ENCODE data around the gene CEP112. TPM values are rescaled to one million over a fixed set of nuclear protein-coding genes. Genes with fewer than 3 reads are reported as not detected.

CEP112 gene
- total RNA-seq, 2 experiments from 2014 or later: 1.2 to 1.5 TPM

DNA sequence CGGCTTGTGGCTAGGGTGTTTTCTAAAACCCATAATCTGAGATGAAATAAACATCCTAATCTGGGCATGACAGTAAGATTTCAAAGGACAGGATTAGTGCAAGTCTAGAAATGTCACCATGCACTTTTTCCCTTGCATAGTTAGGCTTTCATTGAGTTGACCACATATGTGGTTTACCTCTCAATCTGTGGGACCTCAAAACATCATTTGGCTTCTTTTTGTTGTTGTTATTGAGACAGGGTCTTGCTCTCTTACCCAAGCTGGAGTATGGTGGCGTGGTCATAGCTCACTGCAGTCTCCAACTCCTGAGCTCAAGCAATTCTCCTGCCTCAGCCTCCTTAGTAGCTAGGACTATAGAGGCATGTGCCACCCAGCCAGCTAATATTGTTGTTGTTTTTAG is 197.8 kb downstream of the CEP112 start:
- ATAC-seq (no peak), DNase-seq (no peak)
- Mint-ChIP-seq H3K27me3 (no peaks in the 10 kb centered on the region), H3K27ac (no peak overlapping the region), H3K4me3 (no peak overlapping the region), H3K9me3 (no peaks in the 10 kb centered on the region), H3K4me1 (ENCODE audit: low read depth) (no peaks in the 10 kb centered on the region), H3K36me3 (ENCODE audit: low read depth) (no peaks in the 10 kb centered on the region)
- ChIA-PET CTCF (no interaction called here), POLR2A (no interaction called here)
- TF ChIP-seq, protein P1, sequence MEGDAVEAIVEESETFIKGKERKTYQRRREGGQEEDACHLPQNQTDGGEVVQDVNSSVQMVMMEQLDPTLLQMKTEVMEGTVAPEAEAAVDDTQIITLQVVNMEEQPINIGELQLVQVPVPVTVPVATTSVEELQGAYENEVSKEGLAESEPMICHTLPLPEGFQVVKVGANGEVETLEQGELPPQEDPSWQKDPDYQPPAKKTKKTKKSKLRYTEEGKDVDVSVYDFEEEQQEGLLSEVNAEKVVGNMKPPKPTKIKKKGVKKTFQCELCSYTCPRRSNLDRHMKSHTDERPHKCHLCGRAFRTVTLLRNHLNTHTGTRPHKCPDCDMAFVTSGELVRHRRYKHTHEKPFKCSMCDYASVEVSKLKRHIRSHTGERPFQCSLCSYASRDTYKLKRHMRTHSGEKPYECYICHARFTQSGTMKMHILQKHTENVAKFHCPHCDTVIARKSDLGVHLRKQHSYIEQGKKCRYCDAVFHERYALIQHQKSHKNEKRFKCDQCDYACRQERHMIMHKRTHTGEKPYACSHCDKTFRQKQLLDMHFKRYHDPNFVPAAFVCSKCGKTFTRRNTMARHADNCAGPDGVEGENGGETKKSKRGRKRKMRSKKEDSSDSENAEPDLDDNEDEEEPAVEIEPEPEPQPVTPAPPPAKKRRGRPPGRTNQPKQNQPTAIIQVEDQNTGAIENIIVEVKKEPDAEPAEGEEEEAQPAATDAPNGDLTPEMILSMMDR (IDR thresholded peaks at IDR 0.05): no peak
- intact Hi-C loops (cut with micrococcal nuclease): no loop called here

DNA sequence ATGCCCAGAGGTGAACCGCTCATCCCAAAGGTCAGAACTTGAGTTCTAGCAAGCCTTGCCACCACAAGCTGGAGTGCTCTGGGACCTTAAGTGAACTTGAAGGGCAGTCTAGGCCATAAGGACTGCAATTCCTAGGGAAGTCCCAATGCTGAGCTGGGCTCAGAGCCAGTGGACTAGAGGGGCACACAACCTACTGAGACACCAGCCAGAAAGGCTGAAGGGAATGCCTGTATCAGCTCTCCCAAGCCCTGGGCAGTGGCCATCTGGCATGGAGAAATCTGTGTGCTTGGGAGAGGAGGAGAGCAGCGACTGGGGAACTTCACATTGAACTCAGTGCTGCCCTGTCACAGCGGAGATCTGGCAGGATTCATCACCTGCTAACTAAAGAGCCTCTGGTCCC is 201.3 kb downstream of the CEP112 start:
- no peaks in the 10 kb centered on the region for H3K4me1 Mint-ChIP-seq (ENCODE audit: low read depth)
- no peak overlapping the region for H3K4me3 Mint-ChIP-seq
- no peak for DNase-seq
- ChIA-PET CTCF (interaction anchor here (0.6 kb wide), 1 partner anchor 855 kb away, joined by 4 read pairs; no protein-coding TSS in a partner anchor), POLR2A (no interaction called here)
- H3K27ac Mint-ChIP-seq: no peak overlapping the region
- peaks cover 14% of the 10 kb centered on the region for H3K9me3 Mint-ChIP-seq
- peaks cover 5% of the 10 kb centered on the region for H3K36me3 Mint-ChIP-seq (ENCODE audit: low read depth)
- no peaks in the 10 kb centered on the region for H3K27me3 Mint-ChIP-seq
- intact Hi-C loops (cut with micrococcal nuclease): no loop called here
- TF ChIP-seq, protein P1 (IDR thresholded peaks at IDR 0.05): no peak
- no peak for ATAC-seq

DNA sequence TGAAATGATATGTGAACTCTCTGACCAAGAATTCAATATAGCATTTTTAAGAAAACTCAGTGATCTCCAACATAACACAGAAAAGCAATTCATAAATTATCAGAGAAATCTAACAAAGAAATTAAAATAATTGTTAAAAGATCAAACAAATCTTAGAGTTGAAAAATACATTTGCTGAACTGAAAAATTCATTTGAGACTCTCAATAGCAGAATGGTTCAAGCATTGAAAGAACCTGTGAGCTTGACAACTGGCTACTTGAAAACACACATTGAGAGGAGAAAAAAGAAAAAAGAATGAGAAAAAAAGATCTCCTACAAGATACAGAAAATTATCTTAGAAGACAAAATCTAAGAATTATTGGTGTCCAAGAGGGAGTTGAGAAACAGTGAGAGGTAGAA is 203.5 kb downstream of the CEP112 start:
- TF ChIP-seq, protein P1 (IDR thresholded peaks at IDR 0.05): no peak
- Mint-ChIP-seq H3K36me3 (ENCODE audit: low read depth) (peaks cover 5% of the 10 kb centered on the region), H3K4me3 (no peak overlapping the region), H3K9me3 (peaks cover 14% of the 10 kb centered on the region), H3K4me1 (ENCODE audit: low read depth) (no peaks in the 10 kb centered on the region), H3K27ac (no peak overlapping the region), H3K27me3 (no peaks in the 10 kb centered on the region)
- ATAC-seq: no peak
- POLR2A ChIA-PET: no interaction called here
- DNase-seq: no peak
- intact Hi-C loops (cut with micrococcal nuclease): loop anchor here (10.0 kb wide), 1 partner anchor 694 kb away; no protein-coding TSS in a partner anchor
- CTCF ChIA-PET: interaction anchor here (0.8 to 1.1 kb wide), 2 partner anchors 9 to 11 kb away, joined by 3 to 4 read pairs; no protein-coding TSS in a partner anchor

DNA sequence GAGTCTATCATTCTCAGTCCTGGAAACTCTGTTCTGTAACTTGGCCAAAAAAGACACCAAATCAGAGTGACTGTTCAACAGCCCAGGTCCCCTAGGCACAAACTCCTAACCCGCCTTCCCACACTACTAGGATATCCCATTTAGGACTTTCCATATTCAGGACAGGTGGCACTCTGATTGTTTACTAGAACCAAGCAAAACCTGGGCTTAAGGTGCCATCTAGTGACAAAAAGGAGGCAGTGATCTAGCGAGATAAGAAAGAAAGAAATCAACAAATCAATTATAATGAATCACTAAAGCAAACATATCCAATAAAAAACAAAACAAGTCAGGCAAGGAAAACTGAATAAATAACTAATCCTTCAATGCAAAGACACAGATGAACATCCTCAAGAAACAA is 203.9 kb downstream of the CEP112 start:
- intact Hi-C loops (cut with micrococcal nuclease): loop anchor here (10.0 kb wide), 1 partner anchor 693 kb away; no protein-coding TSS in a partner anchor
- CTCF ChIA-PET: interaction anchor here (1.0 kb wide), 1 partner anchor 177 kb away, joined by 3 read pairs; no protein-coding TSS in a partner anchor

DNA sequence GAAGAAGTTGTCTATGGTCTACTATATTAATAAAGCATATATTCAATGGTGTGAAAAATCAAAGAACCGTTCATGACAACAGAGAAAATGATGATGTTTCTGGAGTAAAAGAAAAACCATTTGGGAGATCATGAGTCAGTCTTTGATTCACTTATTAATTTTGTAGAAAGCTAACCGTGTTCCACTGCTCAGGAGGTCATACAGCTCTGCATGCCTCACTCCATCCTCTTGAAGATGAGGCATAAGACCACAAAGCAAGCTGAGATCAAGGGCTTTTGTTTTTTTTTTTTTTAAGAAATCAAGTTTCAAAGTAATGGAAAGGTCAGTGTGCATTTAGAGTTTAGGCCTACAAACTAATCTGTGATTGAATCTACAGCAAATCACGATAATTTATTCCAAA is 206.4 kb downstream of the CEP112 start:
- Mint-ChIP-seq H3K4me1 (ENCODE audit: low read depth) (no peaks in the 10 kb centered on the region), H3K36me3 (ENCODE audit: low read depth) (peaks cover 5% of the 10 kb centered on the region), H3K4me3 (no peak overlapping the region), H3K27ac (no peak overlapping the region), H3K27me3 (no peaks in the 10 kb centered on the region), H3K9me3 (peaks cover 14% of the 10 kb centered on the region)
- intact Hi-C loops (cut with micrococcal nuclease): loop anchor here (10.0 kb wide), 1 partner anchor 691 kb away; no protein-coding TSS in a partner anchor
- ChIA-PET POLR2A (no interaction called here), CTCF (interaction anchor here (1.0 kb wide), 1 partner anchor 754 kb away, joined by 3 read pairs; no protein-coding TSS in a partner anchor)
- DNase-seq: no peak
- TF ChIP-seq, protein P1 (IDR thresholded peaks at IDR 0.05): no peak
- no peak for ATAC-seq

More for the DNA sequence above, 203.9 kb downstream of the CEP112 start:
- H3K27ac Mint-ChIP-seq: no peak overlapping the region
- H3K9me3 Mint-ChIP-seq: peaks cover 14% of the 10 kb centered on the region
- POLR2A ChIA-PET: no interaction called here
- TF ChIP-seq, protein P1 (IDR thresholded peaks at IDR 0.05): peak; percentile 63
- DNase-seq (no peak), ATAC-seq (no peak)
- H3K27me3 Mint-ChIP-seq: no peaks in the 10 kb centered on the region
- no peaks in the 10 kb centered on the region for H3K4me1 Mint-ChIP-seq (ENCODE audit: low read depth)
- peaks cover 5% of the 10 kb centered on the region for H3K36me3 Mint-ChIP-seq (ENCODE audit: low read depth)
- no peak overlapping the region for H3K4me3 Mint-ChIP-seq

Measured in activated CD8-positive, alpha-beta T cell treated with anti-CD3 and anti-CD28 coated beads for 36 hours (primary cell).